ENCODE measurements around the gene CNOT2.

- TF ChIP-seq CTCF (IDR thresholded peaks at IDR 0.05) (no peak), POLR2A (IDR thresholded peaks at IDR 0.05) (no peak)
Observed at GRCh38 chr12:70400124-70400523, 156.9 kb downstream of the CNOT2 start.
